Posterior cingulate gyrus (tissue), 11 donors: ENCODE measurements around the gene PDIA6.
"Not testable (repeated sequence)": the region's sequence is repeated elsewhere in the genome, so short reads cannot be mapped to it uniquely, and the experiment has no call there.

ENCODE experiments used
- DNase-seq, 10 donors: peaks; one replicate each; pipeline versions ENCODE4 v3.0.0 to v3.0.0-alpha.2; 2020 to 2021; ENCODE audit warnings: mixed read lengths in 3 of 10
- intact Hi-C: fragments of 100-400 bp; cut with DNase I; formaldehyde crosslinking; loops from one replicate; pipeline ENCODE4 v1.15.1; 2023

PDIA6 gene

GRCh38 chr2:10813163-10814138 lies 866 bp upstream of the PDIA6 start:
- intact Hi-C loops, result not testable (repeated sequence)
- peak in 1 of 10 donors; percentile 55 for DNase-seq

DNA sequence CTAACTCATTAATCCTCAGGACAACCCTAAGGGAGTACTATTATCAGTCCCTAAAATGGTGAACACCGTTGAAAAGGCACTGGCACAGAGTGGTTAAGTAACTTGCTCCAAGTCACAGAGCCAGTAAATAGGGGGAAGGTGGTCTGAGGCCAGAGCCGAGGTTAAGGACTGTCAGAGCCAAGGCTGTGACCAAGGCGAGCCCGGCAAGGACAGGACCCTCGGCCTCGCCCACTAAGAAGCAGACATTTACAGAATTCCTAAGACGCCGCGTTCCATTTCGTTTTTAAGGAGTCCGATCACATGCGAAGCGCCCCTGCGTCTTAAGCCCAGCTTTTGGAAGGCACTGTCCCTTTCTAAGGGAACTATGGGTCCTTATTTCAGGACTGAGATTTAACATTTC lies 1.1 kb downstream of the PDIA6 start:
- no peak for DNase-seq
- intact Hi-C loops, result no loop called here

- DNase-seq, result no peak
- intact Hi-C loops, result no loop called here
These were observed 2.1 kb downstream of the PDIA6 start for GRCh38 chr2:10810202-10811161.

DNA sequence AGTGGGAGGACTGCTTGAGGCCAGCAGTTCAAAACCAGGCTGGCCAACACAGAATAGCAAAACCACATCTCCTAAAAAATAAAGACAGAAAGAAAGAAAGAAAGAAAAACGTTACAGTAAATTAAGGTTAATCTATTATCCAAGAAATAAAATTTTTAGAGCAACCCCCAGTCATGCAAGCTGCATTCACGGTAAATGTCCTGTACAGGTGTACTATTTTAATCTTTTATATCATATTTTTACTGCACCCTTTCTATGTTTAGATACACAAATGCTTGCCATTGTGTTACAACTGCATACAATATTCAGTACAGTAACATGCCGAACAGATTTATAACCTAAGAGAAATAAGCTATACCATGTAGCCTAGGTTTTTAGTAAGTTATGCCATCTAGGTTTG lies 6.0 kb downstream of the PDIA6 start:
- DNase-seq, result no peak
- intact Hi-C loops, result no loop called here

- intact Hi-C loops, DNase-seq: not testable (repeated sequence)
These were observed 6.6 kb downstream of the PDIA6 start for GRCh38 chr2:10805990-10806389.

GRCh38 chr2:10802657-10803056 lies 9.9 kb downstream of the PDIA6 start:
- intact Hi-C loops, result no loop called here
- peak in 1 of 10 donors; percentile 70 for DNase-seq

- no peak for DNase-seq
- intact Hi-C loops, result no loop called here
These were observed 12.4 kb downstream of the PDIA6 start for GRCh38 chr2:10800163-10800562.

- intact Hi-C loops, result no loop called here
- no peak for DNase-seq
These were observed 13.8 kb downstream of the PDIA6 start for GRCh38 chr2:10798783-10799182.

GRCh38 chr2:10796703-10797102 lies 15.9 kb downstream of the PDIA6 start:
- DNase-seq, result no peak
- intact Hi-C loops, result no loop called here

GRCh38 chr2:10795508-10796046 lies 17.0 kb downstream of the PDIA6 start:
- no peak for DNase-seq
- intact Hi-C loops, result no loop called here

GRCh38 chr2:10794876-10795275 lies 17.7 kb downstream of the PDIA6 start:
- intact Hi-C loops, result no loop called here
- DNase-seq, result no peak

DNA sequence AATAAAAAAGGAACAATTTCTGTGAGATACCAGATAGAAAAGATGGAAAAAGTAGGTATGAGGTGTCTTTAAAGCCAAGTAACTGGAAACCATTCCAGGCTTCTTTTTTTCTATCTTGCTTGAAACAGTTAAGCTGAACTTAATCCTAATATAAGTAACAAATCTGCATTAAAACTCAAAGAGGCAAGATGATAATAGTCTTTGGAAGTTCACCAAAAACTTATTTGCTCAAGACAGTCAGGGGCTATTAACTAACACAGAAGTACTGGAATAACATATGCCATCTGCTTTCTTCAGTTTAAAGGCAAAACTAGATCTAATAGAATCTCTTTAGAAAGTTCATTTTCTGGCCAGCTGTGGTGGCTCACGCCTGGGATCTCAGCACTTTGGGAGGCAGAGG lies 18.8 kb downstream of the PDIA6 start:
- DNase-seq, result no peak
- intact Hi-C loops, result no loop called here

- intact Hi-C loops, result no loop called here
- peak in 1 of 10 donors; percentile 72 for DNase-seq
These were observed 19.8 kb downstream of the PDIA6 start for GRCh38 chr2:10792660-10793400.

DNA sequence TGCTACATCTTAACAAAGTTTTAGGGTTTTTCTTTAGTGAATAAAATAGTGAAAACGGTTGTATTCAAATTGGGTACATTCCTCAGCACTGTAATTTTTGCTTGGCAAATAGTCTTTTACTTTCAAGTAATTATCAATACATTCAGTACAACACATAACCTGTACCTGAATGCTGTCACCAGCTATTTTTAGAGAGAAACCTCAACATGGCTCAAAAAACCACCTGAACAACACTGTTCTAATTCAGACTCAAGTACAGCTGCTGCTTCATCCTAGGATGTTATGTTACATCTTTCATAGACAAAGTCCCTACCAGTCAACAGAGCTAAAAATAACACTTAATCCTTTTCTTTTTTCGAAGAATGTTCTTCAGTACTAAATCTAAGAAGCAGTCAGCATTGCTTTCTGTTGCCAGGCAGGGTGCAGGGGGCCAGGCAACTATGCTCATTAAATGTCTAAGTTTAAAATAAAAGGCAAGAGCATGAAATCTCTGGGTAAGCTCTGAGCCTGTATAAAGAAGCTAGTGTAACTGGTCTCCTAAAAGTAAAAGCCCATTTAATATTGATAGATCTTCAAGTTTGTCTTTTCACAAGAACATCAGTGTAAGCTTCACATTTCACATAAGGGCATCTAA lies 20.5 kb downstream of the PDIA6 start:
- DNase-seq, result no peak
- intact Hi-C loops, result no loop called here

- intact Hi-C loops, result no loop called here
- no peak for DNase-seq
These were observed 22.2 kb downstream of the PDIA6 start for GRCh38 chr2:10790228-10790973.

- intact Hi-C loops, result no loop called here
- no peak for DNase-seq
These were observed 23.7 kb downstream of the PDIA6 start for GRCh38 chr2:10788855-10789254.

- peak in 1 of 10 donors; percentile 52 for DNase-seq
- intact Hi-C loops, result no loop called here
These were observed 25.2 kb downstream of the PDIA6 start for GRCh38 chr2:10787176-10787968.
